Measurements from ENCODE around the gene GABRG3. TPM values are rescaled to one million over a fixed set of nuclear protein-coding genes. Genes with fewer than 3 reads are reported as not detected.

The GABRG3 gene
- polyA plus RNA-seq, 2 of the 4 experiments (the other 2 are of a cell fraction): 0.08 to 0.18 TPM

DNA sequence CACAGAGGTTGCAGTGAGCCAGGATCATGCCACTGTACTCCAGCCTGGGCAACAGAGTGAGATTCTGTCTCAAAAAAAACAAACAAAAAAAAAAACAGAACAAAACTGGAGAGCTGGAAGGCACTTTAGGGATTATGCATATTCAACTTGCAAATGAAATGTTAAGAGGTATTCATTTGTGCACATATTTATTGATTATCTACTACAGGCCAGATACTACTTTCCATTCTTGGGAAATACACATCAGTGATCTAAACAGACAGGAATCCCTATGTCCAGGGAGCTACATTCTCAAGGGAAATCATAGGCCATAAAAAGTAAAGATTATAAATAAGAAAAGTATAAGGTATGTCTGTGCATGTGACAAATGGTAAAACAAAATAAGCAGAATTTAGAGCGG is 322.6 kb downstream of the GABRG3 start:
- FAIRE-seq: no peak
- H3K9me3 ChIP-seq: no peaks in the 10 kb centered on the region
- no peak for ATAC-seq
- H3K4me2 ChIP-seq: no peak overlapping the region
- H3K4me1 ChIP-seq: no peaks in the 10 kb centered on the region
- no peak for DNase-seq (ENCODE audit: low read depth in 1 of 2, low spot score in 1 of 2)
- 53% methylated on average over 1 of the region's 1 CpG for WGBS (ENCODE audit: missing lambda C conversion rate)
- CTCF ChIA-PET: interaction anchor here (0.5 to 0.6 kb wide), 2 partner anchors 54 to 179 kb away, joined by 3 read pairs; no protein-coding TSS in a partner anchor
- POLR2A ChIA-PET: no interaction called here
- no peak overlapping the region for H3K4me3 ChIP-seq
- no peak for TF ChIP-seq CBX8 (IDR thresholded peaks at IDR 0.05)
- TF ChIP-seq TP53 (CRISPR knock-in tag; IDR thresholded peaks at IDR 0.05): no peak
- no peak for TF ChIP-seq ZSCAN20 (CRISPR knock-in tag; IDR thresholded peaks at IDR 0.05)
- TF ChIP-seq CEBPB (IDR thresholded peaks at IDR 0.05): no peak
- no peak for TF ChIP-seq TFCP2L1 (CRISPR knock-in tag; IDR thresholded peaks at IDR 0.05)
- TF ChIP-seq MAFK (IDR thresholded peaks at IDR 0.05; ENCODE audit: partially characterized antibody): no peak
- TF ChIP-seq, protein P1, sequence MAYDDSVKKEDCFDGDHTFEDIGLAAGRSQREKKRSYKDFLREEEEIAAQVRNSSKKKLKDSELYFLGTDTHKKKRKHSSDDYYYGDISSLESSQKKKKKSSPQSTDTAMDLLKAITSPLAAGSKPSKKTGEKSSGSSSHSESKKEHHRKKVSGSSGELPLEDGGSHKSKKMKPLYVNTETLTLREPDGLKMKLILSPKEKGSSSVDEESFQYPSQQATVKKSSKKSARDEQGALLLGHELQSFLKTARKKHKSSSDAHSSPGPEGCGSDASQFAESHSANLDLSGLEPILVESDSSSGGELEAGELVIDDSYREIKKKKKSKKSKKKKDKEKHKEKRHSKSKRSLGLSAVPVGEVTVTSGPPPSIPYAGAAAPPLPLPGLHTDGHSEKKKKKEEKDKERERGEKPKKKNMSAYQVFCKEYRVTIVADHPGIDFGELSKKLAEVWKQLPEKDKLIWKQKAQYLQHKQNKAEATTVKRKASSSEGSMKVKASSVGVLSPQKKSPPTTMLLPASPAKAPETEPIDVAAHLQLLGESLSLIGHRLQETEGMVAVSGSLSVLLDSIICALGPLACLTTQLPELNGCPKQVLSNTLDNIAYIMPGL (CRISPR knock-in tag; IDR thresholded peaks at IDR 0.05; ENCODE audit: borderline replicate concordance): no peak
- no peak for TF ChIP-seq EHF (CRISPR knock-in tag; IDR thresholded peaks at IDR 0.05)
- no peak for TF ChIP-seq MAZ (IDR thresholded peaks at IDR 0.05; ENCODE audit: borderline replicate concordance, low read depth, low read length)
- no peak overlapping the region for H3K27ac ChIP-seq

DNA sequence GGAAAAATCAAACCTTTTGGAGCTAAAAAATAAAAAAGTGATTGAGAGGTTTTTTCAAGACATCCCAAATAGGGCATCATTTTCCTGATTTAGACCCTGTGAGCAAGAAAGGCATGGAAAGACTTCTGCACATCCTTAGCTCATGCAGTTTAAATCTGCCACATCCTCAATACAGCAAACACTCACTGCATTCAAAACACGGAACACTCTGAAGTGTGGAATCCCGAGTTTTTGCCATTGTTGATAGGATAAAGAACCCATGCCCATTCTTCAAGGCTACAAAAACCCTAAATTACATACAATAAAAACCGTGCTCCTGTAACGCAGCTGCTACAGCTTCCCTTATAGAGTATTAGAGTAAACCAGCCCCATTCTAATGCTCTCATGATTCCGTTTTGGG is 346.8 kb downstream of the GABRG3 start:
- Histone ChIP-seq H3K4me1 (no peaks in the 10 kb centered on the region), H3K4me3 (no peak overlapping the region), H3K4me2 (no peak overlapping the region), H3K9me3 (no peaks in the 10 kb centered on the region), H3K27ac (no peak overlapping the region)
- TF ChIP-seq, protein P2, sequence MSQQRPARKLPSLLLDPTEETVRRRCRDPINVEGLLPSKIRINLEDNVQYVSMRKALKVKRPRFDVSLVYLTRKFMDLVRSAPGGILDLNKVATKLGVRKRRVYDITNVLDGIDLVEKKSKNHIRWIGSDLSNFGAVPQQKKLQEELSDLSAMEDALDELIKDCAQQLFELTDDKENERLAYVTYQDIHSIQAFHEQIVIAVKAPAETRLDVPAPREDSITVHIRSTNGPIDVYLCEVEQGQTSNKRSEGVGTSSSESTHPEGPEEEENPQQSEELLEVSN (IDR thresholded peaks at IDR 0.05; ENCODE audit: borderline replicate concordance, low read depth): no peak
- no peak for TF ChIP-seq RFX5 (IDR thresholded peaks at IDR 0.05)
- no peak for TF ChIP-seq SREBF2 (IDR thresholded peaks at IDR 0.05)
- no peak for TF ChIP-seq NPAS2 (CRISPR knock-in tag; IDR thresholded peaks at IDR 0.05; ENCODE audit: borderline replicate concordance)
- no peak for TF ChIP-seq ZC3H11A (IDR thresholded peaks at IDR 0.05)
- TF ChIP-seq, protein P3, sequence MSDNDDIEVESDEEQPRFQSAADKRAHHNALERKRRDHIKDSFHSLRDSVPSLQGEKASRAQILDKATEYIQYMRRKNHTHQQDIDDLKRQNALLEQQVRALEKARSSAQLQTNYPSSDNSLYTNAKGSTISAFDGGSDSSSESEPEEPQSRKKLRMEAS (IDR thresholded peaks at IDR 0.05): no peak
- TF ChIP-seq FOXS1 (CRISPR knock-in tag; IDR thresholded peaks at IDR 0.05): no peak
- no peak for TF ChIP-seq MAFK (IDR thresholded peaks at IDR 0.05; ENCODE audit: partially characterized antibody)
- no peak for TF ChIP-seq TFCP2L1 (CRISPR knock-in tag; IDR thresholded peaks at IDR 0.05)
- no peak for TF ChIP-seq RCOR1 (IDR thresholded peaks at IDR 0.05; ENCODE audit: low read depth, low read length)
- FAIRE-seq (no peak), ATAC-seq (no peak), DNase-seq (ENCODE audit: low read depth in 1 of 2, low spot score in 1 of 2) (no peak)
- ChIA-PET POLR2A (no interaction called here), CTCF (interaction anchor here (0.6 to 1.4 kb wide), 3 partner anchors 9 to 1127 kb away, joined by 3 read pairs; no protein-coding TSS in a partner anchor)
- WGBS (ENCODE audit: missing lambda C conversion rate): 33% methylated on average over 5 of the region's 5 CpGs

DNA sequence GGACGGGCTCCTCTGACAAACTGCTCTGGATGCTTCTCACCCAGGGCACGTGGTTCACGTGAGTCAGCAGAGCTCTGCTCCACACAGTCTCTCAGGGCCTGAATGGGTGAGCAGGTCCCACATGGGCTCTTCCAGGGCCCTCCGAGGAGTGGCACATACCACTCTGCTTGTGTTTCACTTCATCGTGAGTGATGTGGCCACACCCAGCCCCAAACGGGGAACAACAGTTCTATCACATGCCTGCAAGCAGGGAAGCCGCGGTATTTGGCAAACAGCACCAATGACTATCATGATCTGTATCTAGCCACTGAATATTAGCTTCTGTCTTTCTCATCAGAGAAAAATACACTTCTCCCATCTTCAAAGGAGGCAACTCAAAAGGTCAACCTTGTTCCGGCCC is 352.8 kb downstream of the GABRG3 start:
- no peaks in the 10 kb centered on the region for H3K9me3 ChIP-seq
- 24% methylated on average over 9 of the region's 9 CpGs for WGBS (ENCODE audit: missing lambda C conversion rate)
- POLR2A ChIA-PET: no interaction called here
- H3K4me3 ChIP-seq: no peak overlapping the region
- no peak overlapping the region for H3K4me2 ChIP-seq
- CTCF ChIA-PET: interaction anchor here (1.0 to 1.4 kb wide), 3 partner anchors 11 to 43 kb away, joined by 3 to 4 read pairs (median 3); no protein-coding TSS in a partner anchor
- ATAC-seq (no peak), FAIRE-seq (no peak), DNase-seq (ENCODE audit: low read depth in 1 of 2, low spot score in 1 of 2) (no peak)
- no peaks in the 10 kb centered on the region for H3K4me1 ChIP-seq
- no peak overlapping the region for H3K27ac ChIP-seq
- TF ChIP-seq ZC3H11A (IDR thresholded peaks at IDR 0.05): no peak
- no peak for TF ChIP-seq RARB (CRISPR knock-in tag; IDR thresholded peaks at IDR 0.05)
- TF ChIP-seq RFX5 (IDR thresholded peaks at IDR 0.05): no peak
- no peak for TF ChIP-seq HOXB5 (CRISPR knock-in tag; IDR thresholded peaks at IDR 0.05)
- TF ChIP-seq RAD21 (conservative IDR thresholded peaks at IDR 0.05 in 1 of 2, IDR thresholded peaks at IDR 0.05 in 1 of 2): no peak
- TF ChIP-seq CEBPB (IDR thresholded peaks at IDR 0.05): no peak
- no peak for TF ChIP-seq NPAS2 (CRISPR knock-in tag; IDR thresholded peaks at IDR 0.05; ENCODE audit: borderline replicate concordance)
- TF ChIP-seq CHD2 (IDR thresholded peaks at IDR 0.05; ENCODE audit: low read length, partially characterized antibody): no peak
- TF ChIP-seq, protein P4, sequence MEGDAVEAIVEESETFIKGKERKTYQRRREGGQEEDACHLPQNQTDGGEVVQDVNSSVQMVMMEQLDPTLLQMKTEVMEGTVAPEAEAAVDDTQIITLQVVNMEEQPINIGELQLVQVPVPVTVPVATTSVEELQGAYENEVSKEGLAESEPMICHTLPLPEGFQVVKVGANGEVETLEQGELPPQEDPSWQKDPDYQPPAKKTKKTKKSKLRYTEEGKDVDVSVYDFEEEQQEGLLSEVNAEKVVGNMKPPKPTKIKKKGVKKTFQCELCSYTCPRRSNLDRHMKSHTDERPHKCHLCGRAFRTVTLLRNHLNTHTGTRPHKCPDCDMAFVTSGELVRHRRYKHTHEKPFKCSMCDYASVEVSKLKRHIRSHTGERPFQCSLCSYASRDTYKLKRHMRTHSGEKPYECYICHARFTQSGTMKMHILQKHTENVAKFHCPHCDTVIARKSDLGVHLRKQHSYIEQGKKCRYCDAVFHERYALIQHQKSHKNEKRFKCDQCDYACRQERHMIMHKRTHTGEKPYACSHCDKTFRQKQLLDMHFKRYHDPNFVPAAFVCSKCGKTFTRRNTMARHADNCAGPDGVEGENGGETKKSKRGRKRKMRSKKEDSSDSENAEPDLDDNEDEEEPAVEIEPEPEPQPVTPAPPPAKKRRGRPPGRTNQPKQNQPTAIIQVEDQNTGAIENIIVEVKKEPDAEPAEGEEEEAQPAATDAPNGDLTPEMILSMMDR (IDR thresholded peaks at IDR 0.05): no peak
- TF ChIP-seq, protein P5, sequence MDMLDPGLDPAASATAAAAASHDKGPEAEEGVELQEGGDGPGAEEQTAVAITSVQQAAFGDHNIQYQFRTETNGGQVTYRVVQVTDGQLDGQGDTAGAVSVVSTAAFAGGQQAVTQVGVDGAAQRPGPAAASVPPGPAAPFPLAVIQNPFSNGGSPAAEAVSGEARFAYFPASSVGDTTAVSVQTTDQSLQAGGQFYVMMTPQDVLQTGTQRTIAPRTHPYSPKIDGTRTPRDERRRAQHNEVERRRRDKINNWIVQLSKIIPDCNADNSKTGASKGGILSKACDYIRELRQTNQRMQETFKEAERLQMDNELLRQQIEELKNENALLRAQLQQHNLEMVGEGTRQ (IDR thresholded peaks at IDR 0.05): no peak
- TF ChIP-seq, protein P6, sequence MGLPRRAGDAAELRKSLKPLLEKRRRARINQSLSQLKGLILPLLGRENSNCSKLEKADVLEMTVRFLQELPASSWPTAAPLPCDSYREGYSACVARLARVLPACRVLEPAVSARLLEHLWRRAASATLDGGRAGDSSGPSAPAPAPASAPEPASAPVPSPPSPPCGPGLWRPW (IDR thresholded peaks at IDR 0.05): no peak
- no peak for TF ChIP-seq FOSL2 (IDR thresholded peaks at IDR 0.05)
- no peak for TF ChIP-seq FOSL2 (CRISPR knock-in tag; IDR thresholded peaks at IDR 0.05)
- TF ChIP-seq FOXS1 (CRISPR knock-in tag; IDR thresholded peaks at IDR 0.05): no peak
